WTC11 (cell line): Measurements from ENCODE around the gene MAP7D1.

ENCODE experiments used
- ETV6 ChIP-seq: sonication (generic); formaldehyde crosslinking; IDR thresholded peaks from 2 replicates; pipeline ENCODE4 v1.8.1; 2022; ENCODE audit warnings: mild to moderate bottlenecking, missing genetic modification reagents
- NR2C2 ChIP-seq: sonication (generic); formaldehyde crosslinking; IDR thresholded peaks from 2 replicates; pipeline ENCODE4 v1.8.0; 2022; ENCODE audit warnings: mild to moderate bottlenecking, missing genetic modification reagents
- RORB ChIP-seq: fragments of 250-450 bp; sonication (Bioruptor Pico); IDR thresholded peaks from 2 replicates; pipeline ENCODE4 v1.9.0; 2021; ENCODE audit warnings: mild to moderate bottlenecking
- SMAD4 ChIP-seq: sonication (generic); formaldehyde crosslinking; IDR thresholded peaks from 2 replicates; pipeline ENCODE4 v1.8.0; 2022; ENCODE audit warnings: mild to moderate bottlenecking, missing genetic modification reagents
- ZNF232 ChIP-seq: sonication (generic); formaldehyde crosslinking; IDR thresholded peaks from 2 replicates; pipeline ENCODE4 v1.8.0; 2022; ENCODE audit warnings: mild to moderate bottlenecking, missing genetic modification reagents
- ZNF423 ChIP-seq: fragments of 250-450 bp; sonication (Bioruptor Pico); IDR thresholded peaks from 2 replicates; pipeline ENCODE4 v2.1.2; 2022; ENCODE audit warnings: mild to moderate bottlenecking, moderate library complexity
- TF ChIP-seq, protein P1 (sequence below): fragments of 200-600 bp; IDR thresholded peaks from 2 replicates; pipeline ENCODE4 v1.8.0; 2022; ENCODE audit warnings: antibody characterized with exemption
- TF ChIP-seq, protein P2 (sequence below): sonication (generic); formaldehyde crosslinking; IDR thresholded peaks from 2 replicates; pipeline ENCODE4 v1.8.1; 2023; ENCODE audit warnings: mild to moderate bottlenecking, missing genetic modification reagents, moderate library complexity
- TF ChIP-seq, protein P3 (sequence below): sonication (generic); formaldehyde crosslinking; IDR thresholded peaks from 2 replicates; pipeline ENCODE4 v1.8.0; 2022; ENCODE audit warnings: mild to moderate bottlenecking, missing genetic modification reagents
- TF ChIP-seq, protein P4 (sequence below): sonication (generic); formaldehyde crosslinking; IDR thresholded peaks from 2 replicates; pipeline ENCODE4 v1.8.0; 2022; ENCODE audit warnings: mild to moderate bottlenecking, missing genetic modification reagents
- TF ChIP-seq, protein P5 (sequence below): fragments of 250-450 bp; sonication (Bioruptor Pico); conservative IDR thresholded peaks from 2 replicates; pipeline ENCODE4 v1.9.0; 2021; ENCODE audit warnings: mild to moderate bottlenecking
- TF ChIP-seq, protein P6 (sequence below): sonication (generic); formaldehyde crosslinking; IDR thresholded peaks from 2 replicates; pipeline ENCODE4 v1.8.0; 2022; ENCODE audit warnings: mild to moderate bottlenecking, missing genetic modification reagents
- TF ChIP-seq, protein P7 (sequence below): sonication (generic); formaldehyde crosslinking; IDR thresholded peaks from 2 replicates; pipeline ENCODE4 v1.8.0; 2022; ENCODE audit warnings: mild to moderate bottlenecking, missing genetic modification reagents

DNA sequence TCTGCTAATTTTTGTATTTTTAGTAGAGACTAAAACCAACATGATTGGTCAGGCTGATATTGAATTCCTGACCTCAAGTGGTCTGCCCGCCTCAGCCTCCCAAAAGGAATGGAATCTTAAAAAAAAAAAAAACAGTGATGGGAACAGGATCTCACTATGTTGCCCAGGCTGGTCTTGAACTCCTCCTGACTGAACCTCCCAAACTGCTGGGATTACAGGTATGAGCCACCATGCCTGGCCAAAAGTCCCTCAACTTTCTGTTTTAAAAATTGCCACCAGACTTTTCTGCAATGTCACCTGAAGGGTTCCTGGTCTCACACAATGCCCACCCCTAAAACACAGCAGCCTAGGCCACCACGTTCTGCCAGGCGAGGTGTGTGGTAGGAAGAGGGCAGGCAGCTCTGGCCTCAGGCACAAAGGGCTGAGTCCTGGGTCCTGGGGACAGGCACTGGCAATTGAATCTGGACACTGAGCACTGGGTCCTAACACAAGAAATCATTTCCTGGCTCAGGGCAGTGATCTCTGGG, 47.1 kb downstream of the MAP7D1 start:
- TF ChIP-seq, protein P1, sequence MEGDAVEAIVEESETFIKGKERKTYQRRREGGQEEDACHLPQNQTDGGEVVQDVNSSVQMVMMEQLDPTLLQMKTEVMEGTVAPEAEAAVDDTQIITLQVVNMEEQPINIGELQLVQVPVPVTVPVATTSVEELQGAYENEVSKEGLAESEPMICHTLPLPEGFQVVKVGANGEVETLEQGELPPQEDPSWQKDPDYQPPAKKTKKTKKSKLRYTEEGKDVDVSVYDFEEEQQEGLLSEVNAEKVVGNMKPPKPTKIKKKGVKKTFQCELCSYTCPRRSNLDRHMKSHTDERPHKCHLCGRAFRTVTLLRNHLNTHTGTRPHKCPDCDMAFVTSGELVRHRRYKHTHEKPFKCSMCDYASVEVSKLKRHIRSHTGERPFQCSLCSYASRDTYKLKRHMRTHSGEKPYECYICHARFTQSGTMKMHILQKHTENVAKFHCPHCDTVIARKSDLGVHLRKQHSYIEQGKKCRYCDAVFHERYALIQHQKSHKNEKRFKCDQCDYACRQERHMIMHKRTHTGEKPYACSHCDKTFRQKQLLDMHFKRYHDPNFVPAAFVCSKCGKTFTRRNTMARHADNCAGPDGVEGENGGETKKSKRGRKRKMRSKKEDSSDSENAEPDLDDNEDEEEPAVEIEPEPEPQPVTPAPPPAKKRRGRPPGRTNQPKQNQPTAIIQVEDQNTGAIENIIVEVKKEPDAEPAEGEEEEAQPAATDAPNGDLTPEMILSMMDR: no peak
- TF ChIP-seq, protein P2, sequence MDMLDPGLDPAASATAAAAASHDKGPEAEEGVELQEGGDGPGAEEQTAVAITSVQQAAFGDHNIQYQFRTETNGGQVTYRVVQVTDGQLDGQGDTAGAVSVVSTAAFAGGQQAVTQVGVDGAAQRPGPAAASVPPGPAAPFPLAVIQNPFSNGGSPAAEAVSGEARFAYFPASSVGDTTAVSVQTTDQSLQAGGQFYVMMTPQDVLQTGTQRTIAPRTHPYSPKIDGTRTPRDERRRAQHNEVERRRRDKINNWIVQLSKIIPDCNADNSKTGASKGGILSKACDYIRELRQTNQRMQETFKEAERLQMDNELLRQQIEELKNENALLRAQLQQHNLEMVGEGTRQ (CRISPR knock-in tag): no peak
- no peak for TF ChIP-seq ZNF232
- no peak for TF ChIP-seq RORB
- TF ChIP-seq, protein P3, sequence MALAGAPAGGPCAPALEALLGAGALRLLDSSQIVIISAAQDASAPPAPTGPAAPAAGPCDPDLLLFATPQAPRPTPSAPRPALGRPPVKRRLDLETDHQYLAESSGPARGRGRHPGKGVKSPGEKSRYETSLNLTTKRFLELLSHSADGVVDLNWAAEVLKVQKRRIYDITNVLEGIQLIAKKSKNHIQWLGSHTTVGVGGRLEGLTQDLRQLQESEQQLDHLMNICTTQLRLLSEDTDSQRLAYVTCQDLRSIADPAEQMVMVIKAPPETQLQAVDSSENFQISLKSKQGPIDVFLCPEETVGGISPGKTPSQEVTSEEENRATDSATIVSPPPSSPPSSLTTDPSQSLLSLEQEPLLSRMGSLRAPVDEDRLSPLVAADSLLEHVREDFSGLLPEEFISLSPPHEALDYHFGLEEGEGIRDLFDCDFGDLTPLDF (CRISPR knock-in tag): no peak
- no peak for TF ChIP-seq NR2C2 (CRISPR knock-in tag)
- TF ChIP-seq, protein P4, sequence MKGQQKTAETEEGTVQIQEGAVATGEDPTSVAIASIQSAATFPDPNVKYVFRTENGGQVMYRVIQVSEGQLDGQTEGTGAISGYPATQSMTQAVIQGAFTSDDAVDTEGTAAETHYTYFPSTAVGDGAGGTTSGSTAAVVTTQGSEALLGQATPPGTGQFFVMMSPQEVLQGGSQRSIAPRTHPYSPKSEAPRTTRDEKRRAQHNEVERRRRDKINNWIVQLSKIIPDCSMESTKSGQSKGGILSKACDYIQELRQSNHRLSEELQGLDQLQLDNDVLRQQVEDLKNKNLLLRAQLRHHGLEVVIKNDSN: no peak
- no peak for TF ChIP-seq SMAD4 (CRISPR knock-in tag)
- TF ChIP-seq, protein P5, sequence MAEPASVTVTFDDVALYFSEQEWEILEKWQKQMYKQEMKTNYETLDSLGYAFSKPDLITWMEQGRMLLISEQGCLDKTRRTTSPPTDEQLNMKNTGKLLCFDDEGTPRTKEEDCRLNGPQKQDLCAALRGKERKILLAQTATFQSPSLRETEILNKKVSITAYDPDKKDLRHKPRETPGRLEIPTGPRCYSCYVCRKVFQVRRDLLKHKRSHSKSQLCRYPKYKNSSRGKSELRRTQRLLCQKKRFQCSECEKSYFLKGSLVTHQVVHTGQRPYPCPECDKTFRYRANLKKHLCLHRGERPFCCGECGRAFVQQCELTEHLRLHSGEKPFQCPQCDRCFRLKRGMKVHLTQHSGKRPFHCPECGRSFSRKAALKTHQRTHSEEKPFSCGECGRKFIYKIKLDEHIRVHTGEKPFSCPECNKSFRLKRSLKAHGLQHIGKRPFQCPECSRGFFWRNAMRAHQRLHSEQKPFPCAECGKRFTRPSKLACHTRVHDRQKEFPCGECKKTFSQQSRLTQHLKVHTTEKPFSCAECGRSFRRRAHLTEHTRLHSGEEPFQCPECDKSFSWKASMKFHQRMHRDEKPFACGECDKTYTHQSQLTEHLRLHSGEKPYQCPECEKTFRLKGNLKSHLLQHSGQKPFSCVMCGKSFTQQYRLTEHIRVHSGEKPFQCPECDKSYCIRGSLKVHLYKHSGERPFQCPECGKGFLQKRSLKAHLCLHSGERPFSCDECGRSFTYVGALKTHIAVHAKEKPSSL (CRISPR knock-in tag): no peak
- no peak for TF ChIP-seq ZNF423 (CRISPR knock-in tag)
- TF ChIP-seq ETV6 (CRISPR knock-in tag): no peak
- TF ChIP-seq, protein P6, sequence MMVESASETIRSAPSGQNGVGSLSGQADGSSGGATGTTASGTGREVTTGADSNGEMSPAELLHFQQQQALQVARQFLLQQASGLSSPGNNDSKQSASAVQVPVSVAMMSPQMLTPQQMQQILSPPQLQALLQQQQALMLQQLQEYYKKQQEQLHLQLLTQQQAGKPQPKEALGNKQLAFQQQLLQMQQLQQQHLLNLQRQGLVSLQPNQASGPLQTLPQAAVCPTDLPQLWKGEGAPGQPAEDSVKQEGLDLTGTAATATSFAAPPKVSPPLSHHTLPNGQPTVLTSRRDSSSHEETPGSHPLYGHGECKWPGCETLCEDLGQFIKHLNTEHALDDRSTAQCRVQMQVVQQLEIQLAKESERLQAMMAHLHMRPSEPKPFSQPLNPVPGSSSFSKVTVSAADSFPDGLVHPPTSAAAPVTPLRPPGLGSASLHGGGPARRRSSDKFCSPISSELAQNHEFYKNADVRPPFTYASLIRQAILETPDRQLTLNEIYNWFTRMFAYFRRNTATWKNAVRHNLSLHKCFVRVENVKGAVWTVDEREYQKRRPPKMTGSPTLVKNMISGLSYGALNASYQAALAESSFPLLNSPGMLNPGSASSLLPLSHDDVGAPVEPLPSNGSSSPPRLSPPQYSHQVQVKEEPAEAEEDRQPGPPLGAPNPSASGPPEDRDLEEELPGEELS (CRISPR knock-in tag): no peak
- TF ChIP-seq, protein P7, sequence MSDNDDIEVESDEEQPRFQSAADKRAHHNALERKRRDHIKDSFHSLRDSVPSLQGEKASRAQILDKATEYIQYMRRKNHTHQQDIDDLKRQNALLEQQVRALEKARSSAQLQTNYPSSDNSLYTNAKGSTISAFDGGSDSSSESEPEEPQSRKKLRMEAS (CRISPR knock-in tag): no peak
